Panc1 (cell line): Measurements from ENCODE around the gene TRPM6. TPM values are rescaled to one million over a fixed set of nuclear protein-coding genes. Genes with fewer than 3 reads are reported as not detected.

Source experiments
- ATAC-seq: fragments of 200-7000 bp; cut with Tn5 transposase; 2 replicates; pipeline ENCODE4 v1.9.1; 2020; ENCODE audit warnings: mild to moderate bottlenecking, moderate library complexity
- BruUV-seq: library from RNA; stranded (reverse); fragments of 400-500 nt; replicated peaks from 2 replicates; lab custom pipeline; 2021; lab: Mats Ljungman, UMichigan
- CTCF ChIA-PET: fragments of 300-600 bp; sonication (Branson Sonifier 250); formaldehyde crosslinking; loops from one replicate; lab custom pipeline; 2022; ENCODE audit warnings: antibody characterized with exemption; lab: Charles Lee
- POLR2A ChIA-PET: fragments of 300-600 bp; sonication (Branson Sonifier 250); formaldehyde crosslinking; loops from one replicate; lab custom pipeline; 2022; ENCODE audit warnings: antibody characterized with exemption; lab: Charles Lee
- DNase-seq: peaks from one replicate; pipeline ENCODE4 v3.0.0-alpha.2; 2010; ENCODE audit warnings: low read depth, low spot score
- H3K27ac ChIP-seq: 2 replicates; pipeline ENCODE4 v1.5.1; 2011; ENCODE audit warnings: mild to moderate bottlenecking, low read length, inconsistent platforms
- H3K27me3 ChIP-seq: fragments of 200-500 bp; sonication (Bioruptor generic); 2 replicates; pipeline ENCODE4 v1.6.0; 2014; ENCODE audit warnings: low read length, inconsistent platforms; ENCODE audit not compliant: control insufficient read depth, insufficient read depth
- H3K36me3 ChIP-seq: fragments of 200-500 bp; sonication (Bioruptor generic); 2 replicates; pipeline ENCODE4 v1.5.1; 2014; ENCODE audit warnings: inconsistent platforms, mild to moderate bottlenecking, low read length, moderate library complexity; ENCODE audit not compliant: control insufficient read depth, insufficient read depth
- H3K4me1 ChIP-seq: 2 replicates; pipeline ENCODE4 v1.5.1; 2011; ENCODE audit warnings: inconsistent platforms, mild to moderate bottlenecking, low read length, moderate library complexity; ENCODE audit not compliant: control insufficient read depth, insufficient read depth
- H3K4me3 ChIP-seq, 2 experiments: 2 replicates each; pipeline ENCODE4 v1.5.1; 2011 to 2012; ENCODE audit warnings: low read depth in 2 of 2, low read length in 2 of 2, mild to moderate bottlenecking in 2 of 2, inconsistent platforms in 1 of 2, moderate library complexity in 1 of 2
- H3K9me3 ChIP-seq: fragments of 200-500 bp; sonication (Bioruptor generic); 2 replicates; pipeline ENCODE4 v1.5.1; 2014; ENCODE audit warnings: low read depth, mild to moderate bottlenecking, inconsistent platforms, low read length, moderate library complexity; ENCODE audit not compliant: control insufficient read depth, insufficient read depth
- POLR2AphosphoS5 ChIP-seq: IDR thresholded peaks from 2 replicates; pipeline ENCODE4 v1.6.1; 2012; ENCODE audit warnings: mild to moderate bottlenecking, low read depth, low read length, moderate library complexity
- SIN3A ChIP-seq: IDR thresholded peaks from 2 replicates; pipeline ENCODE4 v1.6.1; 2012; ENCODE audit warnings: low read depth, mild to moderate bottlenecking, low read length, moderate library complexity, borderline replicate concordance; ENCODE audit not compliant: insufficient read depth
- TCF7L2 ChIP-seq: IDR thresholded peaks from 2 replicates; pipeline ENCODE4 v1.6.1; 2011; ENCODE audit warnings: mild to moderate bottlenecking, low read depth, low read length, inconsistent platforms
- in situ Hi-C: cut with HindIII; loops from 2 replicates; pipeline ENCODE4 v1.10.0; 2016; ENCODE audit warnings: low sequenced_read_pairs, low pct_unique_long_range_greater_than_20kb
- intact Hi-C: fragments of 100-400 bp; cut with micrococcal nuclease; formaldehyde crosslinking; loops from one replicate; pipeline ENCODE4 v1.10.0; 2022; ENCODE audit not compliant: unreplicated experiment
- total RNA-seq: library from RNA; stranded (reverse); gene quantifications from one replicate; pipeline ENCODE4 v1.2.1, GENCODE V29; 2021; ENCODE audit not compliant: unreplicated experiment
- TF ChIP-seq, protein P1 (sequence below), 2 experiments: IDR thresholded peaks; 2 replicates each; pipeline ENCODE4 v1.6.1; 2011 to 2012; ENCODE audit warnings: low read depth in 2 of 2, control low read depth in 1 of 2, low read length in 1 of 2, mild to moderate bottlenecking in 1 of 2, moderate library complexity in 1 of 2; ENCODE audit not compliant: insufficient read depth in 1 of 2
- TF ChIP-seq, protein P2 (sequence below): fragments of 450-650 bp; IDR thresholded peaks from 2 replicates; pipeline ENCODE4 v1.5.1; 2017; ENCODE audit warnings: mild to moderate bottlenecking

Gene TRPM6
- total RNA-seq, 1 experiment from 2014 or later = 0.05 TPM

DNA sequence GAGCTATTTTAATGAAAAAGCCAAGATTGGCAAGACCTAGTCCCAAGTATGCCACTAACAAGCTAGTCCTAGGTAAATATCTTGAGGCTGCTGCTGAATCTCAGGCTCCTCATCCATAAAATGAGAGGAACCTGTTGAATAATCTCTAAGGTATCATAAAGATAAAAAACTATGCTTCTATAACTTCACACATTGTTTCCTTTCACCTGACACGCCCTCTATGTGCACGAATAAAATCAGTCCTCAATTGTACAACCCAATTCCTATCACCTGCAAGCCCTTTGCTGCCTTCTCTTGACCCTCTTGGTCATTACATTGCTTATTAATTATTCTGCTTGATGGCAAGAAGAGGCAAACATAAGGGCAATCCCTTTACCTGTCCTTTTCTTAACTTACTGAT, 69.9 kb downstream of the TRPM6 start:
- TF ChIP-seq SIN3A (no peak), TCF7L2 (no peak), POLR2AphosphoS5 (no peak)
- TF ChIP-seq, protein P1, sequence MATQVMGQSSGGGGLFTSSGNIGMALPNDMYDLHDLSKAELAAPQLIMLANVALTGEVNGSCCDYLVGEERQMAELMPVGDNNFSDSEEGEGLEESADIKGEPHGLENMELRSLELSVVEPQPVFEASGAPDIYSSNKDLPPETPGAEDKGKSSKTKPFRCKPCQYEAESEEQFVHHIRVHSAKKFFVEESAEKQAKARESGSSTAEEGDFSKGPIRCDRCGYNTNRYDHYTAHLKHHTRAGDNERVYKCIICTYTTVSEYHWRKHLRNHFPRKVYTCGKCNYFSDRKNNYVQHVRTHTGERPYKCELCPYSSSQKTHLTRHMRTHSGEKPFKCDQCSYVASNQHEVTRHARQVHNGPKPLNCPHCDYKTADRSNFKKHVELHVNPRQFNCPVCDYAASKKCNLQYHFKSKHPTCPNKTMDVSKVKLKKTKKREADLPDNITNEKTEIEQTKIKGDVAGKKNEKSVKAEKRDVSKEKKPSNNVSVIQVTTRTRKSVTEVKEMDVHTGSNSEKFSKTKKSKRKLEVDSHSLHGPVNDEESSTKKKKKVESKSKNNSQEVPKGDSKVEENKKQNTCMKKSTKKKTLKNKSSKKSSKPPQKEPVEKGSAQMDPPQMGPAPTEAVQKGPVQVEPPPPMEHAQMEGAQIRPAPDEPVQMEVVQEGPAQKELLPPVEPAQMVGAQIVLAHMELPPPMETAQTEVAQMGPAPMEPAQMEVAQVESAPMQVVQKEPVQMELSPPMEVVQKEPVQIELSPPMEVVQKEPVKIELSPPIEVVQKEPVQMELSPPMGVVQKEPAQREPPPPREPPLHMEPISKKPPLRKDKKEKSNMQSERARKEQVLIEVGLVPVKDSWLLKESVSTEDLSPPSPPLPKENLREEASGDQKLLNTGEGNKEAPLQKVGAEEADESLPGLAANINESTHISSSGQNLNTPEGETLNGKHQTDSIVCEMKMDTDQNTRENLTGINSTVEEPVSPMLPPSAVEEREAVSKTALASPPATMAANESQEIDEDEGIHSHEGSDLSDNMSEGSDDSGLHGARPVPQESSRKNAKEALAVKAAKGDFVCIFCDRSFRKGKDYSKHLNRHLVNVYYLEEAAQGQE (IDR thresholded peaks at IDR 0.05; ENCODE audit: insufficient read depth in 1 of 2, low read depth in 2 of 2, low read length in 1 of 2) = no peak
- TF ChIP-seq, protein P2, sequence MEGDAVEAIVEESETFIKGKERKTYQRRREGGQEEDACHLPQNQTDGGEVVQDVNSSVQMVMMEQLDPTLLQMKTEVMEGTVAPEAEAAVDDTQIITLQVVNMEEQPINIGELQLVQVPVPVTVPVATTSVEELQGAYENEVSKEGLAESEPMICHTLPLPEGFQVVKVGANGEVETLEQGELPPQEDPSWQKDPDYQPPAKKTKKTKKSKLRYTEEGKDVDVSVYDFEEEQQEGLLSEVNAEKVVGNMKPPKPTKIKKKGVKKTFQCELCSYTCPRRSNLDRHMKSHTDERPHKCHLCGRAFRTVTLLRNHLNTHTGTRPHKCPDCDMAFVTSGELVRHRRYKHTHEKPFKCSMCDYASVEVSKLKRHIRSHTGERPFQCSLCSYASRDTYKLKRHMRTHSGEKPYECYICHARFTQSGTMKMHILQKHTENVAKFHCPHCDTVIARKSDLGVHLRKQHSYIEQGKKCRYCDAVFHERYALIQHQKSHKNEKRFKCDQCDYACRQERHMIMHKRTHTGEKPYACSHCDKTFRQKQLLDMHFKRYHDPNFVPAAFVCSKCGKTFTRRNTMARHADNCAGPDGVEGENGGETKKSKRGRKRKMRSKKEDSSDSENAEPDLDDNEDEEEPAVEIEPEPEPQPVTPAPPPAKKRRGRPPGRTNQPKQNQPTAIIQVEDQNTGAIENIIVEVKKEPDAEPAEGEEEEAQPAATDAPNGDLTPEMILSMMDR = no peak
- H3K4me1 ChIP-seq = no peaks in the 10 kb centered on the region
- no peaks in the 10 kb centered on the region for H3K36me3 ChIP-seq
- H3K27ac ChIP-seq = no peak overlapping the region
- ChIA-PET POLR2A (no interaction called here), CTCF (no interaction called here)
- no TSS peak for BruUV-seq
- intact Hi-C loops = no loop called here
- DNase-seq (no peak), ATAC-seq (no peak)
- in situ Hi-C loops = no loop called here
- no peaks in the 10 kb centered on the region for H3K9me3 ChIP-seq
- no peaks in the 10 kb centered on the region for H3K27me3 ChIP-seq
- H3K4me3 ChIP-seq = no peak overlapping the region

DNA sequence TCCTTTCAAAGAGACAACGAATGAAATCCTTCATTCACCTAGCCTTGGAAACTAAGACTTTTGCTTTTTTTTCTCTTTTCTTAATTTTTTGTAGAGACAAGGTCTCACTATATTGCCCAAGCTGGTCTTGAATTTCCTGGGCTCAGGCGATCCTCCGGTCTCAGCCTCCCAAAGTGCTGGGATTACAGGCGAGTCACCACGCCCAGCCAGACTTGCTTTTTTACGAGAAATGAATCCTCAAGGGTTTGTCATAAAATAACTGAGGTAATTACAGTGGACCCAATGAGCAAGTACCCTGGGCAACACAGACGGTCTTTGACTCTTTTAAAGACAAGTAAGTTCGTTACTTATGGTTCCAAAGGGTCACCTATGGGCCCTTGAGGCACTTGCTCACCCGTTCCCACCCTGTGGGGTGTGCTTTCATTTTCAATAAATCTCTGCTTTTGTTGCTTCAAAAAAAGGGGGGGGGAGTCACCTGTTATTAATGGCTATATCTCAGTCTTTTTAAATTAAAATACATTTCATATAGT, 70.4 kb downstream of the TRPM6 start:
- H3K27me3 ChIP-seq = no peaks in the 10 kb centered on the region
- H3K4me3 ChIP-seq = no peak overlapping the region
- no peak overlapping the region for H3K27ac ChIP-seq
- CTCF ChIA-PET = no interaction called here
- DNase-seq = no peak
- POLR2A ChIA-PET = no interaction called here
- intact Hi-C loops = no loop called here
- BruUV-seq = no TSS peak
- no peaks in the 10 kb centered on the region for H3K36me3 ChIP-seq
- no peaks in the 10 kb centered on the region for H3K9me3 ChIP-seq
- no peak for ATAC-seq
- in situ Hi-C loops = no loop called here
- TF ChIP-seq, protein P2 = no peak
- TF ChIP-seq TCF7L2 (no peak), POLR2AphosphoS5 (no peak), SIN3A (no peak)
- TF ChIP-seq, protein P1 (IDR thresholded peaks at IDR 0.05; ENCODE audit: insufficient read depth in 1 of 2, low read depth in 2 of 2, low read length in 1 of 2) = no peak
- no peaks in the 10 kb centered on the region for H3K4me1 ChIP-seq
